A549 (cell line): ENCODE measurements around the gene DZIP3. TPM values are rescaled to one million over a fixed set of nuclear protein-coding genes. Genes with fewer than 3 reads are reported as not detected.

Experiments
- ATAC-seq, 2 experiments: fragments of 200-7000 bp in 1 of 2; fragments of >200 bp in 1 of 2; cut with Nextera tagmentation in 1 of 2; cut with Tn5 transposase in 1 of 2; 3 replicates each; pipeline versions ENCODE4 v1.8.0 to v1.9.1; 2018 to 2020; ENCODE audit warnings: mild to moderate bottlenecking in 1 of 2, moderate library complexity in 1 of 2
- CTCF ChIA-PET: fragments of 300-600 bp; sonication (Branson Sonifier 250); formaldehyde crosslinking; extraction: SDS; loops from one replicate; lab custom pipeline; 2021; ENCODE audit warnings: antibody characterized with exemption, inconsistent platforms; lab: Yijun Ruan, JAX
- POLR2A ChIA-PET: fragments of 350-600 bp; formaldehyde crosslinking; extraction: SDS; loops from one replicate; lab custom pipeline; 2021; ENCODE audit warnings: antibody characterized with exemption, inconsistent platforms; lab: Yijun Ruan, JAX
- DNase-seq, 2 experiments: peaks; one replicate each; pipeline versions ENCODE4 v3.0.0 to v3.0.0-alpha.2; 2011 to 2016; ENCODE audit warnings: low read depth in 1 of 2, low spot score in 1 of 2
- FAIRE-seq: peaks from 2 replicates; lab custom pipeline; 2011; peaks lifted over from hg19 to GRCh38; lab: Jason Lieb, UNC
- H3K27ac ChIP-seq, 2 experiments: fragments of >200 bp; sonication (Bioruptor Twin); formaldehyde crosslinking; 3 replicates each; pipeline ENCODE4 v1.5.1; 2016 to 2017
- H3K4me1 ChIP-seq: fragments of >200 bp; sonication (Bioruptor Twin); formaldehyde crosslinking; 3 replicates; pipeline ENCODE4 v1.6.1; 2016
- H3K4me2 ChIP-seq: fragments of >200 bp; sonication (Bioruptor Twin); formaldehyde crosslinking; 3 replicates; pipeline ENCODE4 v1.6.1; 2016
- H3K4me3 ChIP-seq: fragments of >200 bp; sonication (Bioruptor Twin); formaldehyde crosslinking; 3 replicates; pipeline ENCODE4 v1.5.1; 2016
- H3K9me3 ChIP-seq: fragments of >200 bp; sonication (Bioruptor Twin); formaldehyde crosslinking; 3 replicates; pipeline ENCODE4 v1.6.1; 2016
- CBX8 ChIP-seq: fragments of 200-600 bp; sonication (generic); IDR thresholded peaks from 2 replicates; pipeline ENCODE4 v1.6.1; 2016
- CEBPB ChIP-seq, 2 experiments: fragments of >200 bp in 1 of 2; sonication (Bioruptor Twin) in 1 of 2; formaldehyde crosslinking in 1 of 2; IDR thresholded peaks; 2 replicates each; pipeline ENCODE4 v1.6.1; 2012 to 2016
- CHD2 ChIP-seq: fragments of 150-350 bp; IDR thresholded peaks from 2 replicates; pipeline ENCODE4 v1.6.1; 2014; ENCODE audit warnings: low read length; ENCODE audit not compliant: partially characterized antibody
- CHD4 ChIP-seq: fragments of 200-600 bp; sonication (generic); IDR thresholded peaks from 2 replicates; pipeline ENCODE4 v1.6.1; 2016; ENCODE audit warnings: antibody characterized with exemption, mild to moderate bottlenecking, borderline replicate concordance
- E2F6 ChIP-seq: IDR thresholded peaks from 2 replicates; pipeline ENCODE4 v1.6.1; 2012; ENCODE audit warnings: low read depth, borderline replicate concordance
- EHF ChIP-seq: fragments of 250-450 bp; sonication (Bioruptor Pico); IDR thresholded peaks from 2 replicates; pipeline ENCODE4 v1.5.0; 2020; ENCODE audit warnings: mild to moderate bottlenecking
- EHMT2 ChIP-seq: fragments of 200-600 bp; sonication (generic); IDR thresholded peaks from 2 replicates; pipeline ENCODE4 v1.6.1; 2016; ENCODE audit warnings: antibody characterized with exemption, low read depth, mild to moderate bottlenecking, moderate library complexity
- EP300 ChIP-seq, 2 experiments: fragments of >200 bp; sonication (Bioruptor Twin); formaldehyde crosslinking; IDR thresholded peaks; 2 replicates in 1 of 2; 3 replicates in 1 of 2; pipeline ENCODE4 v1.6.1; 2016 to 2017
- FOSB ChIP-seq: fragments of 250-450 bp; sonication (Bioruptor Pico); IDR thresholded peaks from 2 replicates; pipeline ENCODE4 v1.5.0; 2020; ENCODE audit warnings: mild to moderate bottlenecking, moderate library complexity
- HEYL ChIP-seq: fragments of 250-450 bp; sonication (Bioruptor Pico); IDR thresholded peaks from 2 replicates; pipeline ENCODE4 v1.8.0; 2021; ENCODE audit warnings: mild to moderate bottlenecking, moderate library complexity
- HMGXB4 ChIP-seq: fragments of 250-450 bp; sonication (Bioruptor Pico); IDR thresholded peaks from 2 replicates; pipeline ENCODE4 v1.5.0; 2021; ENCODE audit warnings: mild to moderate bottlenecking, moderate library complexity, borderline replicate concordance
- HOXA7 ChIP-seq: fragments of 250-450 bp; sonication (Bioruptor Pico); IDR thresholded peaks from 2 replicates; pipeline ENCODE4 v1.5.0; 2020; ENCODE audit warnings: mild to moderate bottlenecking, moderate library complexity
- HOXB5 ChIP-seq: fragments of 250-450 bp; sonication (Bioruptor Pico); IDR thresholded peaks from 2 replicates; pipeline ENCODE4 v1.5.0; 2020; ENCODE audit warnings: mild to moderate bottlenecking, moderate library complexity
- JUN ChIP-seq, 2 experiments: fragments of >200 bp; sonication (Bioruptor Twin); formaldehyde crosslinking; IDR thresholded peaks; 2 replicates in 1 of 2; 3 replicates in 1 of 2; pipeline ENCODE4 v1.6.1; 2016 to 2017
- MAX ChIP-seq: IDR thresholded peaks from 2 replicates; pipeline ENCODE4 v1.6.1; 2012
- MAZ ChIP-seq: fragments of 150-350 bp; IDR thresholded peaks from 2 replicates; pipeline ENCODE4 v1.6.1; 2014; ENCODE audit warnings: antibody characterized with exemption, low read depth, low read length, borderline replicate concordance
- MYC ChIP-seq: IDR thresholded peaks from 2 replicates; pipeline ENCODE4 v1.6.1; 2012; ENCODE audit warnings: mild to moderate bottlenecking, inconsistent platforms, low read length, improper control_type of control experiment, borderline replicate concordance
- NPAS2 ChIP-seq: fragments of 250-450 bp; sonication (Bioruptor Pico); IDR thresholded peaks from 2 replicates; pipeline ENCODE4 v1.8.0; 2022; ENCODE audit warnings: mild to moderate bottlenecking, moderate library complexity, borderline replicate concordance
- NR3C1 ChIP-seq: fragments of >200 bp; sonication (Bioruptor Twin); formaldehyde crosslinking; IDR thresholded peaks from 3 replicates; pipeline ENCODE4 v1.6.1; 2017
- PHF8 ChIP-seq: fragments of 200-600 bp; sonication (generic); IDR thresholded peaks from 2 replicates; pipeline ENCODE4 v1.6.1; 2016; ENCODE audit warnings: low read depth, mild to moderate bottlenecking, antibody characterized with exemption, moderate library complexity, borderline replicate concordance
- POLR2A ChIP-seq: IDR thresholded peaks from 2 replicates; pipeline ENCODE4 v1.6.1; 2012; ENCODE audit warnings: mild to moderate bottlenecking, low read length
- RAD21 ChIP-seq, 2 experiments: fragments of >200 bp in 1 of 2; sonication (Bioruptor Twin) in 1 of 2; formaldehyde crosslinking in 1 of 2; IDR thresholded peaks in 1 of 2; conservative IDR thresholded peaks in 1 of 2; 2 replicates in 1 of 2; 3 replicates in 1 of 2; pipeline ENCODE4 v1.6.1; 2012 to 2018; ENCODE audit warnings: inconsistent platforms in 1 of 2
- RFX5 ChIP-seq: fragments of 450-650 bp; IDR thresholded peaks from 2 replicates; pipeline ENCODE4 v1.7.1; 2014; ENCODE audit warnings: antibody characterized with exemption, mild to moderate bottlenecking, moderate library complexity
- TP53 ChIP-seq: fragments of 250-450 bp; sonication (Bioruptor Pico); IDR thresholded peaks from 2 replicates; pipeline ENCODE4 v1.5.0; 2021; ENCODE audit warnings: mild to moderate bottlenecking, moderate library complexity
- ZFP36 ChIP-seq: fragments of 450-650 bp; IDR thresholded peaks from 2 replicates; pipeline ENCODE4 v1.6.1; 2014; ENCODE audit warnings: borderline replicate concordance; ENCODE audit not compliant: partially characterized antibody
- ZNF302 ChIP-seq: fragments of 250-450 bp; sonication (Bioruptor Pico); IDR thresholded peaks from 2 replicates; pipeline ENCODE4 v1.9.0; 2021; ENCODE audit warnings: inconsistent platforms, mild to moderate bottlenecking, moderate library complexity
- ZSCAN20 ChIP-seq: fragments of 250-450 bp; sonication (Bioruptor Pico); IDR thresholded peaks from 2 replicates; pipeline ENCODE4 v1.8.0; 2022; ENCODE audit warnings: mild to moderate bottlenecking, moderate library complexity
- WGBS: methylation state at CpG from one replicate; pipeline ENCODE4 v1.1.6; 2017; ENCODE audit errors: missing lambda C conversion rate; 5-methylcytosine and 5-hydroxymethylcytosine counted together
- polyA plus RNA-seq, 4 experiments: library from polyadenylated mRNA; depleted of rRNA in 3 of 4; stranded (reverse); fragments of >200 nt; fragmentation: RNase III in 1 of 4; extraction: RNeasy Plus Mini Kit Qiagen cat#74134 plus additional on column Dnase treatment in 1 of 4; gene quantifications; 2 replicates in 3 of 4; 3 replicates in 1 of 4; pipeline ENCODE4 v1.2.3, GENCODE V29; 2011 to 2017
- TF ChIP-seq, protein P1 (sequence below): fragments of 200-600 bp; sonication (generic); IDR thresholded peaks from 2 replicates; pipeline ENCODE4 v1.6.1; 2016; ENCODE audit warnings: antibody characterized with exemption, mild to moderate bottlenecking, moderate library complexity
- TF ChIP-seq, protein P2 (sequence below): IDR thresholded peaks from 2 replicates; pipeline ENCODE4 v1.6.1; 2012

DZIP3 gene
- polyA plus RNA-seq, 2 of the 4 experiments (the other 2 are of a cell fraction), result 8.1 to 22.2 TPM

- no peaks in the 10 kb centered on the region for H3K4me1 ChIP-seq
- H3K4me2 ChIP-seq, result no peak overlapping the region
- no peak for ATAC-seq
- H3K9me3 ChIP-seq, result no peaks in the 10 kb centered on the region
- no peak for FAIRE-seq
- no peak for TF ChIP-seq ZSCAN20 (CRISPR knock-in tag)
- TF ChIP-seq TP53 (CRISPR knock-in tag), result no peak
- no peak for TF ChIP-seq FOSB (CRISPR knock-in tag)
- TF ChIP-seq, all 56 proteins: peak for 0
- no peak for DNase-seq
- Histone ChIP-seq H3K4me3 (no peak overlapping the region), H3K27ac (no peak overlapping the region)
- POLR2A ChIA-PET, result no interaction called here
- CTCF ChIA-PET, result no interaction called here
- WGBS, result 2% methylated on average over 1 of the region's 1 CpG
Measured at GRCh38 chr3:108667312-108667711, 77.8 kb downstream of the DZIP3 start.

DNA sequence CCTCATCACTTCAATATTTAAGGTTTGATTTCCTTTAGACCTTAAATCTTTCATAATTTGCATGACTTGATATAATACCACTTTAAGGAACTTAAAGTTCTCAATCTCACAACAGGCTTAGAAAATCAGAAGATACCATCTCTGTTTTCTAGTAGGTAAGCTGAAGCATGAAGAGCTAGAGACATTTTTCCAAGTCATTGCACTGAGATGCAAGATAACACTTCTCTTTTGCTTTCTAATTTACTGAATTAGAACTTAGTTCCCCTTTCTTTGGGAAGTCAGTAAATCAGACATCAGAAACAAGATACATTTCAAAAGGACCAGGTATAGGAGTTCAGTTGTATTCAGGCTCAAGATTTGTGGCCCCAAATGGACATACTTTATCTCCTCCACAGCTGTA is 79.7 kb downstream of the DZIP3 start:
- DNase-seq, result no peak
- no peak for ATAC-seq
- no peak overlapping the region for H3K4me3 ChIP-seq
- TF ChIP-seq NPAS2 (no peak), CHD2 (no peak), NR3C1 (no peak), JUN (IDR thresholded peaks at IDR 0.05) (no peak), EHF (no peak), PHF8 (no peak), RFX5 (no peak), HMGXB4 (CRISPR knock-in tag) (no peak), CHD4 (no peak), MYC (no peak), FOSB (CRISPR knock-in tag) (no peak), EP300 (IDR thresholded peaks at IDR 0.05) (no peak), ZSCAN20 (CRISPR knock-in tag) (no peak), POLR2A (no peak), MAZ (no peak), ZNF302 (CRISPR knock-in tag) (no peak)
- TF ChIP-seq, protein P1, sequence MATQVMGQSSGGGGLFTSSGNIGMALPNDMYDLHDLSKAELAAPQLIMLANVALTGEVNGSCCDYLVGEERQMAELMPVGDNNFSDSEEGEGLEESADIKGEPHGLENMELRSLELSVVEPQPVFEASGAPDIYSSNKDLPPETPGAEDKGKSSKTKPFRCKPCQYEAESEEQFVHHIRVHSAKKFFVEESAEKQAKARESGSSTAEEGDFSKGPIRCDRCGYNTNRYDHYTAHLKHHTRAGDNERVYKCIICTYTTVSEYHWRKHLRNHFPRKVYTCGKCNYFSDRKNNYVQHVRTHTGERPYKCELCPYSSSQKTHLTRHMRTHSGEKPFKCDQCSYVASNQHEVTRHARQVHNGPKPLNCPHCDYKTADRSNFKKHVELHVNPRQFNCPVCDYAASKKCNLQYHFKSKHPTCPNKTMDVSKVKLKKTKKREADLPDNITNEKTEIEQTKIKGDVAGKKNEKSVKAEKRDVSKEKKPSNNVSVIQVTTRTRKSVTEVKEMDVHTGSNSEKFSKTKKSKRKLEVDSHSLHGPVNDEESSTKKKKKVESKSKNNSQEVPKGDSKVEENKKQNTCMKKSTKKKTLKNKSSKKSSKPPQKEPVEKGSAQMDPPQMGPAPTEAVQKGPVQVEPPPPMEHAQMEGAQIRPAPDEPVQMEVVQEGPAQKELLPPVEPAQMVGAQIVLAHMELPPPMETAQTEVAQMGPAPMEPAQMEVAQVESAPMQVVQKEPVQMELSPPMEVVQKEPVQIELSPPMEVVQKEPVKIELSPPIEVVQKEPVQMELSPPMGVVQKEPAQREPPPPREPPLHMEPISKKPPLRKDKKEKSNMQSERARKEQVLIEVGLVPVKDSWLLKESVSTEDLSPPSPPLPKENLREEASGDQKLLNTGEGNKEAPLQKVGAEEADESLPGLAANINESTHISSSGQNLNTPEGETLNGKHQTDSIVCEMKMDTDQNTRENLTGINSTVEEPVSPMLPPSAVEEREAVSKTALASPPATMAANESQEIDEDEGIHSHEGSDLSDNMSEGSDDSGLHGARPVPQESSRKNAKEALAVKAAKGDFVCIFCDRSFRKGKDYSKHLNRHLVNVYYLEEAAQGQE, result no peak
- POLR2A ChIA-PET, result no interaction called here
- H3K27ac ChIP-seq, result no peak overlapping the region
- no peak for FAIRE-seq
- no peaks in the 10 kb centered on the region for H3K9me3 ChIP-seq
- no peaks in the 10 kb centered on the region for H3K4me1 ChIP-seq
- H3K4me2 ChIP-seq, result no peak overlapping the region
- CTCF ChIA-PET, result interaction anchor here (1.3 to 1.7 kb wide), 2 partner anchors 245 to 246 kb away, joined by 3 to 4 read pairs; no protein-coding TSS in a partner anchor

- ChIA-PET POLR2A (no interaction called here), CTCF (interaction anchor here (1.4 to 2.4 kb wide), 2 partner anchors 10 to 243 kb away, joined by 3 to 9 read pairs; no protein-coding TSS in a partner anchor)
- Histone ChIP-seq H3K27ac (no peak overlapping the region), H3K4me2 (no peak overlapping the region), H3K4me1 (no peaks in the 10 kb centered on the region)
- TF ChIP-seq ZFP36 (no peak), E2F6 (no peak), HOXB5 (CRISPR knock-in tag) (no peak), CEBPB (IDR thresholded peaks at IDR 0.05) (no peak), CBX8 (no peak), MAZ (no peak), RAD21 (conservative IDR thresholded peaks at IDR 0.05 in 1 of 2, IDR thresholded peaks at IDR 0.05 in 1 of 2) (no peak), ZNF302 (CRISPR knock-in tag) (no peak), MAX (no peak), EHMT2 (no peak), HOXA7 (no peak), MYC (no peak), HEYL (CRISPR knock-in tag) (no peak)
- TF ChIP-seq, protein P2, sequence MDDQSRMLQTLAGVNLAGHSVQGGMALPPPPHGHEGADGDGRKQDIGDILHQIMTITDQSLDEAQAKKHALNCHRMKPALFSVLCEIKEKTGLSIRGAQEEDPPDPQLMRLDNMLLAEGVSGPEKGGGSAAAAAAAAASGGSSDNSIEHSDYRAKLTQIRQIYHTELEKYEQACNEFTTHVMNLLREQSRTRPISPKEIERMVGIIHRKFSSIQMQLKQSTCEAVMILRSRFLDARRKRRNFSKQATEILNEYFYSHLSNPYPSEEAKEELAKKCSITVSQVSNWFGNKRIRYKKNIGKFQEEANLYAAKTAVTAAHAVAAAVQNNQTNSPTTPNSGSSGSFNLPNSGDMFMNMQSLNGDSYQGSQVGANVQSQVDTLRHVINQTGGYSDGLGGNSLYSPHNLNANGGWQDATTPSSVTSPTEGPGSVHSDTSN, result no peak
- TF ChIP-seq, all 56 proteins: peak for 0
- Histone ChIP-seq H3K9me3 (no peaks in the 10 kb centered on the region), H3K4me3 (no peak overlapping the region)
- DNase-seq (no peak), FAIRE-seq (no peak), ATAC-seq (no peak)
Measured at GRCh38 chr3:108672701-108673100, 83.2 kb downstream of the DZIP3 start.
